HCT116 (cell line): Measurements from ENCODE around the gene BZW2. TPM values are rescaled to one million over a fixed set of nuclear protein-coding genes. Genes with fewer than 3 reads are reported as not detected.

Experiments
- ATAC-seq: fragments of 200-7000 bp; cut with Tn5 transposase; 2 replicates; pipeline ENCODE4 v1.9.1; 2020; ENCODE audit warnings: mild to moderate bottlenecking, moderate library complexity
- BruUV-seq: library from RNA; stranded (reverse); fragments of 400-500 nt; replicated peaks from 2 replicates; lab custom pipeline; 2021; lab: Mats Ljungman, UMichigan
- CTCF ChIA-PET: fragments of 300-600 bp; sonication (Branson Sonifier 250); formaldehyde crosslinking; loops from one replicate; lab custom pipeline; 2021; ENCODE audit warnings: antibody characterized with exemption; lab: Charles Lee
- POLR2A ChIA-PET: fragments of 300-600, 350-600 bp; sonication (Branson Sonifier 250); formaldehyde crosslinking; loops from one replicate; lab custom pipeline; 2021; ENCODE audit warnings: antibody characterized with exemption; lab: Charles Lee
- RAD21 ChIA-PET, 2 experiments: fragments of 300-600 bp; sonication (Branson Sonifier 250); formaldehyde crosslinking; loops; one replicate each; lab custom pipeline; 2023; ENCODE audit warnings: low total read pairs in 2 of 2; ENCODE audit not compliant: uncharacterized antibody in 2 of 2, unreplicated experiment in 2 of 2, low non-redundant PET in 1 of 2; lab: Charles Lee
- DNase-seq: peaks from one replicate; pipeline ENCODE4 v3.0.0-alpha.2; 2010; ENCODE audit warnings: low read depth, low spot score
- H2AFZ ChIP-seq: fragments of 200-600 bp; shearing (Covaris generic), sonication (generic); 2 replicates; pipeline ENCODE4 v1.6.1; 2017; ENCODE audit warnings: low read depth, mixed run types, mixed read lengths, antibody characterized with exemption, low read length; ENCODE audit not compliant: poor library complexity, severe bottlenecking
- H3K27ac ChIP-seq: 2 replicates; pipeline ENCODE4 v1.5.1; 2012; ENCODE audit warnings: low read depth, low read length
- H3K27me3 ChIP-seq: fragments of 200-600 bp; sonication (generic); 2 replicates; pipeline ENCODE4 v1.6.1; 2016; ENCODE audit warnings: mixed run types, low read length, mixed read lengths; ENCODE audit not compliant: insufficient read depth
- H3K36me3 ChIP-seq, 2 experiments: fragments of 200-500 bp in 1 of 2; fragments of 200-600 bp in 1 of 2; sonication (Bioruptor generic) in 1 of 2; sonication (generic) in 1 of 2; 2 replicates each; pipeline versions ENCODE4 v1.5.1 to v1.6.1; 2014 to 2016; ENCODE audit warnings: low read length in 2 of 2, inconsistent platforms in 1 of 2, mixed read lengths in 1 of 2, mixed run types in 1 of 2; ENCODE audit not compliant: insufficient read depth in 2 of 2, control insufficient read depth in 1 of 2
- H3K4me1 ChIP-seq, 2 experiments: fragments of 200-600 bp in 1 of 2; sonication (generic) in 1 of 2; 2 replicates each; pipeline versions ENCODE4 v1.5.1 to v1.6.1; 2012 to 2017; ENCODE audit warnings: low read length in 2 of 2, inconsistent platforms in 1 of 2, mild to moderate bottlenecking in 1 of 2, mixed read lengths in 1 of 2, mixed run types in 1 of 2, moderate library complexity in 1 of 2; ENCODE audit not compliant: insufficient read depth in 2 of 2, control insufficient read depth in 1 of 2
- H3K4me2 ChIP-seq: fragments of 200-600 bp; sonication (generic); 2 replicates; pipeline ENCODE4 v1.6.1; 2017; ENCODE audit warnings: mixed run types, low read length, mixed read lengths
- H3K4me3 ChIP-seq, 2 experiments: fragments of 200-600 bp in 1 of 2; sonication (generic) in 1 of 2; replicated peaks in 1 of 2; 2 replicates each; pipeline ENCODE4 v1.5.1; 2011 to 2016; ENCODE audit warnings: low read length in 2 of 2, control low read depth in 1 of 2, low read depth in 1 of 2, mild to moderate bottlenecking in 1 of 2, mixed read lengths in 1 of 2, mixed run types in 1 of 2
- H3K79me2 ChIP-seq: fragments of 200-600 bp; sonication (generic); 2 replicates; pipeline ENCODE4 v1.6.1; 2017; ENCODE audit warnings: mild to moderate bottlenecking, mixed run types, low read length, moderate library complexity, mixed read lengths; ENCODE audit not compliant: insufficient read depth
- H3K9ac ChIP-seq: fragments of 200-600 bp; sonication (generic); 2 replicates; pipeline ENCODE4 v1.6.1; 2016; ENCODE audit warnings: low read length, mixed read lengths
- H3K9me2 ChIP-seq: fragments of 200-600 bp; sonication (generic), shearing (Covaris generic); 2 replicates; pipeline ENCODE4 v1.6.1; 2017; ENCODE audit warnings: mixed run types, mild to moderate bottlenecking, moderate library complexity; ENCODE audit not compliant: insufficient read depth
- H3K9me3 ChIP-seq, 2 experiments: fragments of 200-500 bp in 1 of 2; fragments of 200-600 bp in 1 of 2; sonication (Bioruptor generic) in 1 of 2; sonication (generic) in 1 of 2; 2 replicates each; pipeline ENCODE4 v1.6.1; 2014 to 2017; ENCODE audit warnings: low read length in 2 of 2, mixed read lengths in 2 of 2, inconsistent platforms in 1 of 2, low read depth in 1 of 2, mild to moderate bottlenecking in 1 of 2, mixed run types in 1 of 2, moderate library complexity in 1 of 2; ENCODE audit not compliant: control insufficient read depth in 1 of 2, insufficient read depth in 1 of 2
- H4K20me1 ChIP-seq: fragments of 200-600 bp; sonication (generic), shearing (Covaris generic); 2 replicates; pipeline ENCODE4 v1.6.1; 2017; ENCODE audit warnings: mixed run types, mild to moderate bottlenecking, moderate library complexity; ENCODE audit not compliant: insufficient read depth
- CBX3 ChIP-seq: IDR thresholded peaks from 2 replicates; pipeline ENCODE4 v1.6.1; 2012; ENCODE audit warnings: low read depth
- CEBPB ChIP-seq: IDR thresholded peaks from 2 replicates; pipeline ENCODE4 v1.6.1; 2012; ENCODE audit warnings: low read depth
- EGR1 ChIP-seq: IDR thresholded peaks from 2 replicates; pipeline ENCODE4 v1.6.1; 2012; ENCODE audit warnings: low read depth
- ELF1 ChIP-seq: IDR thresholded peaks from 2 replicates; pipeline ENCODE4 v1.6.1; 2012; ENCODE audit warnings: low read depth, borderline replicate concordance
- EZH2 ChIP-seq: fragments of 200-600 bp; sonication (generic); IDR thresholded peaks from 2 replicates; pipeline ENCODE4 v1.6.1; 2017; ENCODE audit warnings: antibody characterized with exemption, mixed run types
- FOSL1 ChIP-seq: IDR thresholded peaks from 2 replicates; pipeline ENCODE4 v1.6.1; 2012; ENCODE audit warnings: low read depth
- JUND ChIP-seq: IDR thresholded peaks from 2 replicates; pipeline ENCODE4 v1.6.1; 2012
- POLR2A ChIP-seq: IDR thresholded peaks from 2 replicates; pipeline ENCODE4 v1.7.0; 2011; ENCODE audit warnings: borderline replicate concordance; ENCODE audit not compliant: insufficient read depth, insufficient read length; ENCODE audit errors: extremely low read depth
- RAD21 ChIP-seq: IDR thresholded peaks from 2 replicates; pipeline ENCODE4 v1.6.1; 2012; ENCODE audit warnings: low read depth, mild to moderate bottlenecking
- SIN3A ChIP-seq: IDR thresholded peaks from 2 replicates; pipeline ENCODE4 v1.6.1; 2012; ENCODE audit warnings: low read depth
- SP1 ChIP-seq: IDR thresholded peaks from 2 replicates; pipeline ENCODE4 v1.6.1; 2012; ENCODE audit warnings: low read depth
- SRF ChIP-seq: IDR thresholded peaks from 2 replicates; pipeline ENCODE4 v1.6.1; 2012; ENCODE audit warnings: low read depth
- TCF7L2 ChIP-seq: IDR thresholded peaks from 2 replicates; pipeline ENCODE4 v1.7.0; 2011; ENCODE audit warnings: borderline replicate concordance, inconsistent platforms; ENCODE audit not compliant: insufficient read depth, insufficient read length; ENCODE audit errors: extremely low read depth
- YY1 ChIP-seq: IDR thresholded peaks from 2 replicates; pipeline ENCODE4 v1.6.1; 2011; ENCODE audit warnings: low read length, low read depth, moderate library complexity, mild to moderate bottlenecking; ENCODE audit not compliant: insufficient replicate concordance; ENCODE audit errors: extremely low read depth
- ZFX ChIP-seq: fragments of 450-650 bp; IDR thresholded peaks from 2 replicates; pipeline ENCODE4 v1.6.1; 2017
- ZNF274 ChIP-seq: fragments of 200-500 bp; sonication (Bioruptor generic); IDR thresholded peaks from 2 replicates; pipeline ENCODE4 v1.6.1; 2014; ENCODE audit warnings: mild to moderate bottlenecking, low read depth, low read length, inconsistent platforms
- intact Hi-C: fragments of 100-400 bp; cut with micrococcal nuclease; formaldehyde crosslinking; loops from 2 replicates; pipeline ENCODE4 v1.10.0; 2022
- total RNA-seq: library from RNA; stranded (reverse); gene quantifications from one replicate; pipeline ENCODE4 v1.2.1, GENCODE V29; 2021; ENCODE audit not compliant: unreplicated experiment
- TF ChIP-seq, protein P1 (sequence below): IDR thresholded peaks from 2 replicates; pipeline ENCODE4 v1.6.1; 2012
- TF ChIP-seq, protein P2 (sequence below): IDR thresholded peaks from 2 replicates; pipeline ENCODE4 v1.6.1; 2011; ENCODE audit warnings: mild to moderate bottlenecking, low read length, moderate library complexity; ENCODE audit not compliant: insufficient replicate concordance; ENCODE audit errors: extremely low read depth

BZW2 gene
- total RNA-seq, 1 experiment from 2014 or later: 119 TPM

DNA sequence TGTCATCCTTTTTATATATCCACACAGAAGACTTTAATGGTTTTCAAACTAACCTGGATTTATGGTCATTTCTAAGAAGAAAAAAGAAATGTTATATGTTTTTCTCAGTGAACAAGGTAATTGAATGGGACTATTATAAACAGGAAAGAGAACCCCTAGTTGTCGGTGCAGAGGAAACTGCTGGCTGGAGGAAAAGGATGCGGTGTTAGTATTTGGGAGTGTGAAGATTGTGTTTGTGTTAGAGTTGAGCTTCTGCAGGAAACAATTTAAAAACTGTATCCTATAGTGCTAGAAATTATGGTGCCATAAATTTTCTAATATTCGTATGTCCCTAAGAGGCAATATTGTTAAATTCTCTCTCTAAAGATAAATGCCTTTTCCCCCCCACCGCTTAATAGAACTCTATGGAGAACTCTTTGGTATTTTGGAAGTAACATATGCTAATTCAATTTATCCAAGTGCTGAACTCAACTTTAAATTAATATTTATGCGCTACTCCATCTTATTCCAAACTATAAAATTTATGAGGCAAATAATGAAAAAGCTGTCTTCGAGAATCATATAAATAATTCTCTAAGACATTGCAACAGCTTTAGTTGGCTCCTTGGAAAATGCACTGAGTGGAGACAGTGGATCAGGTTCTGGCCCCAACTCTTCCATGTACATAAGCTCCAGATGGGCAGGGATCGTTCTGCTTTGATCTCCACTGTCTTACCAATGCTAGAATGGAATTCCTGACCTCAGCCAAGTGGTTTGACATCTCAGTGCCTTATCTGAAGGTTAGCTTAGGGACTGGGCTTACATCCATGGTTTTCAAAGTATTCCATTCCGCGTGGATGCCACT lies 5.6 kb downstream of the BZW2 start:
- ChIA-PET POLR2A (no interaction called here), CTCF (no interaction called here), RAD21 (no interaction called here)
- Histone ChIP-seq H2AFZ (no peak overlapping the region), H3K4me2 (no peak overlapping the region), H3K4me3 (no peak overlapping the region), H3K9ac (no peak overlapping the region), H3K79me2 (peaks cover 100% of the 10 kb centered on the region), H3K4me1 (peaks cover 27 to 29% of the 10 kb centered on the region in 2 experiments; a peak in 3 of 4 replicates), H3K36me3 (0 out of 4 replicates have a peak, but pooled peaks cover 0 to 4% of the 10 kb centered on the region in 2 experiments), H4K20me1 (peaks cover 6% of the 10 kb centered on the region; the same call in 1 of the 2 replicates), H3K9me3 (no peaks in the 10 kb centered on the region), H3K27ac (no peak overlapping the region), H3K9me2 (no peaks in the 10 kb centered on the region), H3K27me3 (no peaks in the 10 kb centered on the region)
- TF ChIP-seq RAD21: no peak
- TF ChIP-seq SRF: no peak
- TF ChIP-seq ZFX: no peak
- no peak for TF ChIP-seq CEBPB
- TF ChIP-seq JUND: no peak
- TF ChIP-seq EZH2: no peak
- TF ChIP-seq SP1: no peak
- TF ChIP-seq FOSL1: no peak
- no peak for TF ChIP-seq EGR1
- no peak for TF ChIP-seq YY1
- no peak for TF ChIP-seq ELF1
- TF ChIP-seq POLR2A: no peak
- BruUV-seq: no TSS peak
- no peak for DNase-seq
- intact Hi-C loops: no loop called here
- no peak for ATAC-seq

DNA sequence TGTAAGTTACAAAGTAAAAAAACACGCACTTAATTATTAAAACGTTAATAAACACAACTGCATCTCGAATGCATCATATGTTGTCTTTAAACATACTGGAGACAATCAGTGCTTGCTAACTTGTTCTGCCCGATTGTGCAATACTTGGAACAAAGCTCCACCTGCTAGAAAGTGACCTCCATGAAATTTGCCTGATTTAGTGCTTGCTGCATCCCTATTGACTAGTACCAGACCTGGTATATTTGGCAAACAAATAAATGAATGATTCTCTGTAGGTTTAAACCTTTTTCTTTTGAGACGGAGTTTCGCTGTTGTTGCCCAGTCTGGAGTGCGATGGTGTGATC lies 6.2 kb downstream of the BZW2 start:
- Histone ChIP-seq H3K4me1 (peaks cover 24 to 28% of the 10 kb centered on the region in 2 experiments; a peak in 3 of 4 replicates), H3K4me2 (no peak overlapping the region), H3K27ac (no peak overlapping the region), H3K9me2 (no peaks in the 10 kb centered on the region), H3K9ac (no peak overlapping the region), H3K4me3 (no peak overlapping the region), H3K36me3 (0 out of 4 replicates have a peak, but pooled peaks cover 0 to 4% of the 10 kb centered on the region in 2 experiments), H3K79me2 (peaks cover 100% of the 10 kb centered on the region), H2AFZ (no peak overlapping the region), H3K9me3 (no peaks in the 10 kb centered on the region), H4K20me1 (peaks cover 6% of the 10 kb centered on the region; the same call in 1 of the 2 replicates), H3K27me3 (no peaks in the 10 kb centered on the region)
- no TSS peak for BruUV-seq
- DNase-seq: no peak
- ChIA-PET POLR2A (no interaction called here), RAD21 (no interaction called here), CTCF (no interaction called here)
- intact Hi-C loops: no loop called here
- no peak for ATAC-seq
- TF ChIP-seq POLR2A (no peak), EZH2 (no peak), TCF7L2 (no peak), ZFX (no peak), ELF1 (no peak), ZNF274 (no peak), SIN3A (no peak), EGR1 (no peak), JUND (no peak), CEBPB (no peak), YY1 (no peak), RAD21 (no peak), CBX3 (no peak), SRF (no peak)
- TF ChIP-seq, protein P1, sequence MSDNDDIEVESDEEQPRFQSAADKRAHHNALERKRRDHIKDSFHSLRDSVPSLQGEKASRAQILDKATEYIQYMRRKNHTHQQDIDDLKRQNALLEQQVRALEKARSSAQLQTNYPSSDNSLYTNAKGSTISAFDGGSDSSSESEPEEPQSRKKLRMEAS: no peak
- TF ChIP-seq, protein P2, sequence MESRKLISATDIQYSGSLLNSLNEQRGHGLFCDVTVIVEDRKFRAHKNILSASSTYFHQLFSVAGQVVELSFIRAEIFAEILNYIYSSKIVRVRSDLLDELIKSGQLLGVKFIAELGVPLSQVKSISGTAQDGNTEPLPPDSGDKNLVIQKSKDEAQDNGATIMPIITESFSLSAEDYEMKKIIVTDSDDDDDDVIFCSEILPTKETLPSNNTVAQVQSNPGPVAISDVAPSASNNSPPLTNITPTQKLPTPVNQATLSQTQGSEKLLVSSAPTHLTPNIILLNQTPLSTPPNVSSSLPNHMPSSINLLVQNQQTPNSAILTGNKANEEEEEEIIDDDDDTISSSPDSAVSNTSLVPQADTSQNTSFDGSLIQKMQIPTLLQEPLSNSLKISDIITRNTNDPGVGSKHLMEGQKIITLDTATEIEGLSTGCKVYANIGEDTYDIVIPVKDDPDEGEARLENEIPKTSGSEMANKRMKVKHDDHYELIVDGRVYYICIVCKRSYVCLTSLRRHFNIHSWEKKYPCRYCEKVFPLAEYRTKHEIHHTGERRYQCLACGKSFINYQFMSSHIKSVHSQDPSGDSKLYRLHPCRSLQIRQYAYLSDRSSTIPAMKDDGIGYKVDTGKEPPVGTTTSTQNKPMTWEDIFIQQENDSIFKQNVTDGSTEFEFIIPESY: no peak
